Coronary artery (tissue), 2 donors: Measurements from ENCODE around the gene XPOT.

ENCODE experiments used
- DNase-seq: peaks from one replicate; pipeline ENCODE4 v3.0.0-alpha.2; 2017; ENCODE audit warnings: low spot score
- H3K27ac ChIP-seq, 2 donors: fragments of 200-600 bp; sonication (generic); one replicate each; pipeline ENCODE4 v1.5.1; 2016 to 2019
- H3K4me3 ChIP-seq: fragments of 200-600 bp; sonication (generic); 2 replicates; pipeline ENCODE4 v1.5.1; 2016; ENCODE audit warnings: mild to moderate bottlenecking, moderate library complexity
- TF ChIP-seq, protein P1 (sequence below): fragments of 200-600 bp; sonication (generic); IDR thresholded peaks from one replicate; pipeline ENCODE4 v1.5.1; 2019; ENCODE audit warnings: antibody characterized with exemption

The XPOT gene

DNA sequence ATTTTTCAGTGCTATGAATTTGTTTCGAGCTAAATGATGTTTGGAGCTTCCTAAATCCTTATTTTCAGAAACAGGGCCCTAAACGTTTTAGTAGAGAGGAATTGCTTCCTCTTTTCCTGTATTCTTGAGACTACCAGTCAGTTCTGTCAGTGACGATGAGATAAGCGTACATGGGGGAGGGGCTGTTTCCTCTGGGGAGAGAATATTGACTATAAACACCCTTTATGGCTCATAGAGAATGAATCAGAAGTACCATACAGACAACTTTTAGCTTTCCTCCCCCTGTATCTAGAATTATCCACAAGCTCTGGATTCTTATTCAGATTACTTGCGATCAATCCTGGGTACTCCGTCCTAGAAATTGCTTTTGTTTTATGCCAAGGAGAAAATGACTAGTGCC is 52.8 kb downstream of the XPOT start:
- TF ChIP-seq, protein P1, sequence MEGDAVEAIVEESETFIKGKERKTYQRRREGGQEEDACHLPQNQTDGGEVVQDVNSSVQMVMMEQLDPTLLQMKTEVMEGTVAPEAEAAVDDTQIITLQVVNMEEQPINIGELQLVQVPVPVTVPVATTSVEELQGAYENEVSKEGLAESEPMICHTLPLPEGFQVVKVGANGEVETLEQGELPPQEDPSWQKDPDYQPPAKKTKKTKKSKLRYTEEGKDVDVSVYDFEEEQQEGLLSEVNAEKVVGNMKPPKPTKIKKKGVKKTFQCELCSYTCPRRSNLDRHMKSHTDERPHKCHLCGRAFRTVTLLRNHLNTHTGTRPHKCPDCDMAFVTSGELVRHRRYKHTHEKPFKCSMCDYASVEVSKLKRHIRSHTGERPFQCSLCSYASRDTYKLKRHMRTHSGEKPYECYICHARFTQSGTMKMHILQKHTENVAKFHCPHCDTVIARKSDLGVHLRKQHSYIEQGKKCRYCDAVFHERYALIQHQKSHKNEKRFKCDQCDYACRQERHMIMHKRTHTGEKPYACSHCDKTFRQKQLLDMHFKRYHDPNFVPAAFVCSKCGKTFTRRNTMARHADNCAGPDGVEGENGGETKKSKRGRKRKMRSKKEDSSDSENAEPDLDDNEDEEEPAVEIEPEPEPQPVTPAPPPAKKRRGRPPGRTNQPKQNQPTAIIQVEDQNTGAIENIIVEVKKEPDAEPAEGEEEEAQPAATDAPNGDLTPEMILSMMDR: no peak
- no peak for DNase-seq
- no peak overlapping the region for H3K27ac ChIP-seq
- no peak overlapping the region for H3K4me3 ChIP-seq

GRCh38 chr12:64457466-64457865 is 53.3 kb downstream of the XPOT start:
- TF ChIP-seq, protein P1: no peak
- Histone ChIP-seq H3K27ac (no peak overlapping the region), H3K4me3 (no peak overlapping the region)
- no peak for DNase-seq

GRCh38 chr12:64457923-64458322 is 53.7 kb downstream of the XPOT start:
- TF ChIP-seq, protein P1: no peak
- Histone ChIP-seq H3K4me3 (no peak overlapping the region), H3K27ac (no peak overlapping the region)
- no peak for DNase-seq

- peak overlapping the region; percentile 25 to 43 for H3K27ac ChIP-seq
- peak overlapping the region; percentile 48 for H3K4me3 ChIP-seq
- no peak for DNase-seq
- TF ChIP-seq, protein P1: no peak
Observed at GRCh38 chr12:64459394-64459891, 55.3 kb downstream of the XPOT start.

GRCh38 chr12:64461634-64462414 is 57.6 kb downstream of the XPOT start:
- no peak for DNase-seq
- TF ChIP-seq, protein P1: no peak
- Histone ChIP-seq H3K27ac (no peak overlapping the region), H3K4me3 (no peak overlapping the region)

GRCh38 chr12:64466178-64466577 is 62.0 kb downstream of the XPOT start:
- TF ChIP-seq, protein P1: no peak

DNA sequence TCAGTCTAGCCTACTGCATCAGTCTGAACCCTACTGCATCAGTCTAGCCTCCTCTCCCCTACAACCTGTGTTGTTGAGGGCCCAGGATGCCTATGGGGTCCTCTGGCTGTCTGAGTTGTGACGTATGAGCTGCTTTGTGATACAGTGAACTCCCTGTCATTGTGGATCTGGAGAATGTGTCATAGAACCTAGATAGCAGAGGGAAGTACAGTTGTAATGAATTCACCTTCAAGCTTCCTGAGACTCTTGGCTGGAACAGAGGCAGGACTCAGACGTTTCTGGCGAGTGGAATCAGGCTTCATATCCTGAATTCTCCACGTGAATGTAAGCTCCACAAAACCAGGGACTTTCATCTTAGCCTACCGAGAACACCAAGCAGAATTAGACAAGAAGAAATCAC is 64.8 kb downstream of the XPOT start:
- Histone ChIP-seq H3K4me3 (no peak overlapping the region), H3K27ac (no peak overlapping the region)
- no peak for DNase-seq
- TF ChIP-seq, protein P1: no peak

More at GRCh38 chr12:64466178-64466577, 62.0 kb downstream of the XPOT start:
- Histone ChIP-seq H3K4me3 (no peak overlapping the region), H3K27ac (no peak overlapping the region)
- DNase-seq: no peak
